ENCODE results near the gene CSTPP1. TPM values are rescaled to one million over a fixed set of nuclear protein-coding genes. Genes with fewer than 3 reads are reported as not detected.

The CSTPP1 gene
- polyA plus RNA-seq, 1 donor (not counting 4 experiments of a cell fraction or from before 2014, with no cell fraction given): 20.0 TPM

DNA sequence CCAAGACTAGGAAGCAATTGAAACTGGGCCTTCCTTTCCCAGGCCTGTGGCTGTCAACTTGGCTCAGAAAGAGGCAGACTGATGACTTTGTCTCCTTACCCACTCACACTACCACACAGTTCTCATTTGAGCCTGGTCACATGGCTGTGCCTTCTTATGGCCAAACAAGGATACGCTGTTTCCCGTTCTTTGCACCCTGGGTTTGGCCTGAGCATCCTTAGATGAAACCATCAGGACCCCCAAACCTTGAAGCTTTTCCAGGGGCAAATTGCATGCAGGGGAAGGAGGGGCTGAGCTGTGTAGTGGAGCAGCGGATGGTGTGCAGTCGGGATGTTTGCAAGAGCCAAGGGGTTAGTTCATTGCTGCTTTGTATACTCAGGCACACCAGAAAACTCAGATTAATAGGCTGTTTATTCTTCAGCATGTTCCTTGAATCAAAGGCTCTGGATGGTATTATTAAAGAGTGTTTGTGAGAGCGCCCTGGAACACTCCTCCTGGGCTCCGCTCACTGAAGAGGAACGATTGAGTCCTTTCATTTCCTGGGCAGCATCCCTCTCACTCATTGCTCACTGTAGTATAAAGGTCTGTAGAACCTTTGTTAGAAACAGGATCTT lies 170.3 kb downstream of the CSTPP1 start:
- Histone ChIP-seq H3K36me3 (ENCODE audit: control insufficient read depth in 2 of 2, extremely low read depth in 1 of 2, insufficient read depth in 2 of 2, low read length in 2 of 2) (peaks cover 0 to 1% of the 10 kb centered on the region in 2 experiments), H3K4me1 (ENCODE audit: control insufficient read depth, extremely low read depth, insufficient read depth, low read length) (no peaks in the 10 kb centered on the region), H3K9me3 (ENCODE audit: control insufficient read depth, low read depth, low read length) (no peaks in the 10 kb centered on the region), H3K4me3 (ENCODE audit: control insufficient read depth in 2 of 3, extremely low read depth in 1 of 3, insufficient read depth in 2 of 3, low read depth in 1 of 3, low read length in 3 of 3) (no peak overlapping the region), H3K79me2 (ENCODE audit: control insufficient read depth, insufficient read depth, low read length) (no peaks in the 10 kb centered on the region), H3K27ac (ENCODE audit: control insufficient read depth, insufficient read depth, low read length) (no peak overlapping the region), H2AFZ (ENCODE audit: control insufficient read depth, low read length) (no peak overlapping the region), H3K9me1 (ENCODE audit: control insufficient read depth, extremely low read depth, insufficient read depth, low read length) (no peaks in the 10 kb centered on the region), H3K9ac (ENCODE audit: control insufficient read depth, extremely low read depth, insufficient read depth, low read length) (no peak overlapping the region), H4K20me1 (ENCODE audit: control insufficient read depth, extremely low read depth, insufficient read depth, low read length) (no peaks in the 10 kb centered on the region), H3K4me2 (ENCODE audit: control insufficient read depth, extremely low read depth, insufficient read depth, low read depth, low read length) (no peak overlapping the region), H3K27me3 (ENCODE audit: control insufficient read depth, extremely low read depth, insufficient read depth, low read length) (no peaks in the 10 kb centered on the region)
- TF ChIP-seq EZH2 (IDR thresholded peaks at IDR 0.05; ENCODE audit: low read length): no peak
- TF ChIP-seq, protein P1, sequence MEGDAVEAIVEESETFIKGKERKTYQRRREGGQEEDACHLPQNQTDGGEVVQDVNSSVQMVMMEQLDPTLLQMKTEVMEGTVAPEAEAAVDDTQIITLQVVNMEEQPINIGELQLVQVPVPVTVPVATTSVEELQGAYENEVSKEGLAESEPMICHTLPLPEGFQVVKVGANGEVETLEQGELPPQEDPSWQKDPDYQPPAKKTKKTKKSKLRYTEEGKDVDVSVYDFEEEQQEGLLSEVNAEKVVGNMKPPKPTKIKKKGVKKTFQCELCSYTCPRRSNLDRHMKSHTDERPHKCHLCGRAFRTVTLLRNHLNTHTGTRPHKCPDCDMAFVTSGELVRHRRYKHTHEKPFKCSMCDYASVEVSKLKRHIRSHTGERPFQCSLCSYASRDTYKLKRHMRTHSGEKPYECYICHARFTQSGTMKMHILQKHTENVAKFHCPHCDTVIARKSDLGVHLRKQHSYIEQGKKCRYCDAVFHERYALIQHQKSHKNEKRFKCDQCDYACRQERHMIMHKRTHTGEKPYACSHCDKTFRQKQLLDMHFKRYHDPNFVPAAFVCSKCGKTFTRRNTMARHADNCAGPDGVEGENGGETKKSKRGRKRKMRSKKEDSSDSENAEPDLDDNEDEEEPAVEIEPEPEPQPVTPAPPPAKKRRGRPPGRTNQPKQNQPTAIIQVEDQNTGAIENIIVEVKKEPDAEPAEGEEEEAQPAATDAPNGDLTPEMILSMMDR (optimal IDR thresholded peaks at IDR 0.05 in 1 of 3, IDR thresholded peaks at IDR 0.05 in 1 of 3, conservative IDR thresholded peaks at IDR 0.05 in 1 of 3; ENCODE audit: extremely low read depth in 1 of 3, insufficient read depth in 2 of 3, low read length in 3 of 3): no peak
- DNase-seq (ENCODE audit: low read depth, low spot score) (no peak), FAIRE-seq (no peak)
- dilution Hi-C loops (cut with MboI; ENCODE audit: extremely low pct_ligation_motif_present, low sequenced_read_pairs): no loop called here

DNA sequence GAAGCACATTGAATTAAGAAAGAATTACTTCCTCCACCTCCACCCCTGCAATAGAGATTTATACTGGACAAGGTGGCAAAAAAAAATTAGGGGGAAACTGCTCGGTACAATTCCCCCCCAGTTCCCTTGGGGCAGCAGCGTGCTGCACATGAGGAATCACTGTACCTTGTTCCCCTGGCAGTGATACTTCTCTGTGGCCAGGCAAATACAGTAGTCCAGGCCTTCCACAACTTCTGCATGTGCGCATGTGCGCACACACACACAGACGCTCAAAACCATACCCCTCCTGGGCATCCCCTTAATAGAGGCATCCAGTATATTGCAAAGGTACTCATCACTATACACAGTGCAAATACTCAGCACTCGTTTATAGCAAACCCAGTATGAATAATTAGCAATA lies 171.2 kb downstream of the CSTPP1 start:
- FAIRE-seq: no peak
- dilution Hi-C loops (cut with MboI; ENCODE audit: extremely low pct_ligation_motif_present, low sequenced_read_pairs): no loop called here

More for the DNA sequence above, 171.2 kb downstream of the CSTPP1 start:
- DNase-seq (ENCODE audit: low read depth, low spot score): no peak
- no peaks in the 10 kb centered on the region for H3K79me2 ChIP-seq (ENCODE audit: control insufficient read depth, insufficient read depth, low read length)
- no peaks in the 10 kb centered on the region for H3K4me1 ChIP-seq (ENCODE audit: control insufficient read depth, extremely low read depth, insufficient read depth, low read length)
- no peak overlapping the region for H3K4me3 ChIP-seq (ENCODE audit: control insufficient read depth in 2 of 3, extremely low read depth in 1 of 3, insufficient read depth in 2 of 3, low read depth in 1 of 3, low read length in 3 of 3)
- H3K9me1 ChIP-seq (ENCODE audit: control insufficient read depth, extremely low read depth, insufficient read depth, low read length): no peaks in the 10 kb centered on the region
- peaks cover 0 to 1% of the 10 kb centered on the region in 2 experiments for H3K36me3 ChIP-seq (ENCODE audit: control insufficient read depth in 2 of 2, extremely low read depth in 1 of 2, insufficient read depth in 2 of 2, low read length in 2 of 2)
- TF ChIP-seq EZH2 (IDR thresholded peaks at IDR 0.05; ENCODE audit: low read length): no peak
- TF ChIP-seq, protein P1 (optimal IDR thresholded peaks at IDR 0.05 in 1 of 3, IDR thresholded peaks at IDR 0.05 in 1 of 3, conservative IDR thresholded peaks at IDR 0.05 in 1 of 3; ENCODE audit: extremely low read depth in 1 of 3, insufficient read depth in 2 of 3, low read length in 3 of 3): no peak
- H3K9me3 ChIP-seq (ENCODE audit: control insufficient read depth, low read depth, low read length): no peaks in the 10 kb centered on the region
- no peaks in the 10 kb centered on the region for H4K20me1 ChIP-seq (ENCODE audit: control insufficient read depth, extremely low read depth, insufficient read depth, low read length)
- H3K27me3 ChIP-seq (ENCODE audit: control insufficient read depth, extremely low read depth, insufficient read depth, low read length): no peaks in the 10 kb centered on the region
- H3K4me2 ChIP-seq (ENCODE audit: control insufficient read depth, extremely low read depth, insufficient read depth, low read depth, low read length): no peak overlapping the region
- H3K9ac ChIP-seq (ENCODE audit: control insufficient read depth, extremely low read depth, insufficient read depth, low read length): no peak overlapping the region
- H3K27ac ChIP-seq (ENCODE audit: control insufficient read depth, insufficient read depth, low read length): no peak overlapping the region
- no peak overlapping the region for H2AFZ ChIP-seq (ENCODE audit: control insufficient read depth, low read length)
